ENCODE results near the gene DDB1.

Gene DDB1

GRCh38 chr11:61293867-61294716, 38.8 kb downstream of the DDB1 start:
- DNase-seq, result no peak

GRCh38 chr11:61292356-61292755, 40.5 kb downstream of the DDB1 start:
- no peak for DNase-seq

- no peak for DNase-seq
Observed at GRCh38 chr11:61290905-61291690, 41.8 kb downstream of the DDB1 start.

- DNase-seq, result no peak
Observed at GRCh38 chr11:61287338-61287977, 45.4 kb downstream of the DDB1 start.

- no peak for DNase-seq
Observed at GRCh38 chr11:61283613-61284012, 49.3 kb downstream of the DDB1 start.

GRCh38 chr11:61281581-61282250, 51.2 kb downstream of the DDB1 start:
- no peak for DNase-seq

GRCh38 chr11:61280883-61281580, 51.9 kb downstream of the DDB1 start:
- DNase-seq, result no peak

GRCh38 chr11:61279934-61280659, 52.8 kb downstream of the DDB1 start:
- no peak for DNase-seq

- no peak for DNase-seq
Observed at GRCh38 chr11:61278001-61278470, 54.9 kb downstream of the DDB1 start.

- DNase-seq, result no peak
Observed at GRCh38 chr11:61277186-61278000, 55.5 kb downstream of the DDB1 start.

- no peak for DNase-seq
Observed at GRCh38 chr11:61275191-61275590, 57.7 kb downstream of the DDB1 start.

GRCh38 chr11:61274084-61274483, 58.8 kb downstream of the DDB1 start:
- no peak for DNase-seq

GRCh38 chr11:61273178-61274078, 59.5 kb downstream of the DDB1 start:
- no peak for DNase-seq

- DNase-seq, result no peak
Observed at GRCh38 chr11:61272731-61273130, 60.2 kb downstream of the DDB1 start.

- DNase-seq, result no peak
Observed at GRCh38 chr11:61270354-61271076, 62.4 kb downstream of the DDB1 start.

GRCh38 chr11:61268588-61269250, 64.2 kb downstream of the DDB1 start:
- DNase-seq, result no peak

- no peak for DNase-seq
Observed at GRCh38 chr11:61267437-61267841, 65.5 kb downstream of the DDB1 start.

GRCh38 chr11:61266602-61267001, 66.3 kb downstream of the DDB1 start:
- DNase-seq, result no peak

Data from NCI-H1417 treated with DMSO at 0.1 percent for 48 hours (cell line).